Tibial artery (tissue), 4 donors: ENCODE results near the gene EPB41.

Source experiments
- DNase-seq, 2 donors: peaks; one replicate each; pipeline ENCODE4 v3.0.0-alpha.2; 2019
- H3K27ac ChIP-seq, 2 donors: fragments of 200-600 bp; sonication (generic) in 1 of 2; 1 replicate in 1 of 2; 2 replicates in 1 of 2; pipeline ENCODE4 v1.5.1; 2018 to 2019; ENCODE audit warnings: mild to moderate bottlenecking in 1 of 2
- H3K27me3 ChIP-seq, 2 donors: fragments of 200-600 bp; sonication (generic) in 1 of 2; one replicate each; pipeline versions ENCODE4 v1.5.1 to v1.6.0; 2016 to 2019
- H3K36me3 ChIP-seq, 3 donors: fragments of 200-600 bp; sonication (generic) in 2 of 3; one replicate each; pipeline ENCODE4 v1.5.1; 2016 to 2019; ENCODE audit warnings: mild to moderate bottlenecking in 2 of 3
- H3K4me1 ChIP-seq, 4 donors: fragments of 200-600 bp; sonication (generic) in 2 of 4; 1 replicate in 3 of 4; 2 replicates in 1 of 4; pipeline ENCODE4 v1.5.1; 2016 to 2019
- H3K4me3 ChIP-seq, 2 donors: fragments of 200-600 bp; sonication (generic) in 1 of 2; 1 replicate in 1 of 2; 2 replicates in 1 of 2; pipeline ENCODE4 v1.5.1; 2018 to 2019; ENCODE audit warnings: mild to moderate bottlenecking in 2 of 2
- H3K9me3 ChIP-seq, 3 donors: fragments of 200-600 bp; sonication (generic) in 1 of 3; one replicate each; pipeline ENCODE4 v1.5.1; 2016 to 2019
- intact Hi-C: fragments of 100-400 bp; cut with DNase I; formaldehyde crosslinking; loops from one replicate; pipeline ENCODE4 v1.15.0; 2023; ENCODE audit warnings: low total_unique reads
- TF ChIP-seq, protein P1 (sequence below), 2 experiments: fragments of 200-600 bp in 1 of 2; fragments of 450-650 bp in 1 of 2; IDR thresholded peaks; one replicate each; pipeline ENCODE4 v1.5.1; 2017 to 2019; ENCODE audit warnings: antibody characterized with exemption in 2 of 2, mild to moderate bottlenecking in 1 of 2, moderate library complexity in 1 of 2

Gene EPB41

GRCh38 chr1:28917757-28918118 is 3.4 kb downstream of the EPB41 start:
- H3K4me1 ChIP-seq, result peaks cover 0 to 14% (median 6%) of the 10 kb centered on the region in 4 donors

GRCh38 chr1:28921286-28921869 is 7.0 kb downstream of the EPB41 start:
- Histone ChIP-seq H3K27ac (no peak overlapping the region), H3K9me3 (no peaks in the 10 kb centered on the region), H3K27me3 (no peaks in the 10 kb centered on the region), H3K4me1 (no peaks in the 10 kb centered on the region), H3K36me3 (no peaks in the 10 kb centered on the region), H3K4me3 (no peak overlapping the region)
- DNase-seq, result no peak
- TF ChIP-seq, protein P1, sequence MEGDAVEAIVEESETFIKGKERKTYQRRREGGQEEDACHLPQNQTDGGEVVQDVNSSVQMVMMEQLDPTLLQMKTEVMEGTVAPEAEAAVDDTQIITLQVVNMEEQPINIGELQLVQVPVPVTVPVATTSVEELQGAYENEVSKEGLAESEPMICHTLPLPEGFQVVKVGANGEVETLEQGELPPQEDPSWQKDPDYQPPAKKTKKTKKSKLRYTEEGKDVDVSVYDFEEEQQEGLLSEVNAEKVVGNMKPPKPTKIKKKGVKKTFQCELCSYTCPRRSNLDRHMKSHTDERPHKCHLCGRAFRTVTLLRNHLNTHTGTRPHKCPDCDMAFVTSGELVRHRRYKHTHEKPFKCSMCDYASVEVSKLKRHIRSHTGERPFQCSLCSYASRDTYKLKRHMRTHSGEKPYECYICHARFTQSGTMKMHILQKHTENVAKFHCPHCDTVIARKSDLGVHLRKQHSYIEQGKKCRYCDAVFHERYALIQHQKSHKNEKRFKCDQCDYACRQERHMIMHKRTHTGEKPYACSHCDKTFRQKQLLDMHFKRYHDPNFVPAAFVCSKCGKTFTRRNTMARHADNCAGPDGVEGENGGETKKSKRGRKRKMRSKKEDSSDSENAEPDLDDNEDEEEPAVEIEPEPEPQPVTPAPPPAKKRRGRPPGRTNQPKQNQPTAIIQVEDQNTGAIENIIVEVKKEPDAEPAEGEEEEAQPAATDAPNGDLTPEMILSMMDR (IDR thresholded peaks at IDR 0.05), result no peak
- intact Hi-C loops, result no loop called here

More at GRCh38 chr1:28917757-28918118, 3.4 kb downstream of the EPB41 start:
- TF ChIP-seq, protein P1 (IDR thresholded peaks at IDR 0.05), result no peak
- H3K36me3 ChIP-seq, result no peaks in the 10 kb centered on the region
- H3K9me3 ChIP-seq, result no peaks in the 10 kb centered on the region
- H3K27ac ChIP-seq, result no peak overlapping the region
- H3K4me3 ChIP-seq, result no peak overlapping the region
- intact Hi-C loops, result no loop called here
- H3K27me3 ChIP-seq, result no peaks in the 10 kb centered on the region
- no peak for DNase-seq

GRCh38 chr1:28925350-28925891 is 11.1 kb downstream of the EPB41 start:
- H3K27me3 ChIP-seq, result no peaks in the 10 kb centered on the region
- no peaks in the 10 kb centered on the region for H3K9me3 ChIP-seq
- H3K27ac ChIP-seq, result no peak overlapping the region
- H3K4me3 ChIP-seq, result no peak overlapping the region
- no peak for DNase-seq
- H3K36me3 ChIP-seq, result no peaks in the 10 kb centered on the region
- TF ChIP-seq, protein P1 (IDR thresholded peaks at IDR 0.05), result no peak
- intact Hi-C loops, result no loop called here
- peaks cover 0 to 13% (median 8%) of the 10 kb centered on the region in 4 donors for H3K4me1 ChIP-seq

GRCh38 chr1:28926629-28927265 is 12.4 kb downstream of the EPB41 start:
- Histone ChIP-seq H3K36me3 (no peaks in the 10 kb centered on the region), H3K27ac (no peak overlapping the region), H3K9me3 (no peaks in the 10 kb centered on the region), H3K27me3 (no peaks in the 10 kb centered on the region), H3K4me3 (no peak overlapping the region), H3K4me1 (peaks cover 0 to 13% (median 8%) of the 10 kb centered on the region in 4 donors)
- intact Hi-C loops, result no loop called here
- TF ChIP-seq, protein P1 (IDR thresholded peaks at IDR 0.05), result no peak
- no peak for DNase-seq

DNA sequence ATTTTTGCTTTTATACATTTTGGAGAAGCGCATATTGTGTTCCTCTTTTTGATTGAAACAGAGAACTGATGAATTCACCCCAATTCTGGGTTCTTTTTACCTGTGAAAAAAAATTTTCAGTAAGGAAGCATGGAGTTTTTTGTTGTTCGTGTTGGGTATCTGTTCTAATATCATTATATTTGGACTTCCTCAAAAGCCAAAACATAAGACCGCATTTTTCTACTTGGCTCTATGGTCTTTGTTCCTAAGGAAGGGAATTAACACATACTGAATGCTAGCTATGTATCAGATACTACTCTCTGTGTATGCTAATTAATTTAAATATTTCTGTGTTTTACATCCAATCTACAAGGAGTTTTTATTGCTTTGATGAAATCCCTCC is 12.9 kb downstream of the EPB41 start:
- H3K9me3 ChIP-seq, result no peaks in the 10 kb centered on the region
- intact Hi-C loops, result no loop called here
- H3K4me1 ChIP-seq, result peaks cover 0 to 13% (median 8%) of the 10 kb centered on the region in 4 donors

More for the DNA sequence above, 12.9 kb downstream of the EPB41 start:
- Histone ChIP-seq H3K4me3 (no peak overlapping the region), H3K36me3 (no peaks in the 10 kb centered on the region), H3K27me3 (no peaks in the 10 kb centered on the region), H3K27ac (no peak overlapping the region)
- TF ChIP-seq, protein P1 (IDR thresholded peaks at IDR 0.05), result no peak
- DNase-seq, result no peak
